ENCODE results near the gene NOXO1. TPM values are rescaled to one million over a fixed set of nuclear protein-coding genes. Genes with fewer than 3 reads are reported as not detected.

Gene NOXO1
- total RNA-seq (1 to 10 TPM in 1 of 2 donors, under 1 TPM in 1; 0.28 to 4.5 TPM), polyA plus RNA-seq (1 to 10 TPM; 2.0 to 7.3 TPM)
- long read RNA-seq, donor 1, partial matches to known transcripts: 31 of 31 reads
- long read RNA-seq, donor 1, other reads (novel, unspliced or antisense): 0 of 31 reads
- long read RNA-seq, donor 2: 0 reads
- long read RNA-seq, donor 3: 0 reads
- long read RNA-seq, donor 4: 0 reads
- long read RNA-seq, donor 5: 0 reads

GRCh38 chr16:1981398-1981836 is at the start of gene NOXO1:
TSS of gene NOXO1 (minus strand) at chr16:1981469. CDS start at chr16:1981179, 290 bp downstream.
- DNase-seq (no peak), ATAC-seq (ENCODE audit: insufficient read depth, low FRiP score) (no peak)
- no peak within 1 kb of the TSS for H3K9ac ChIP-seq (ENCODE audit: insufficient read depth in 1 of 2, low read length in 2 of 2)
- peaks cover 0 to 30% (median 16%) of the 10 kb centered on the region in 4 donors for H3K36me3 ChIP-seq (ENCODE audit: control insufficient read depth in 4 of 4, insufficient read depth in 4 of 4, low read length in 4 of 4)
- H3K4me1 ChIP-seq (ENCODE audit: control insufficient read depth in 5 of 5, insufficient read depth in 5 of 5, low read length in 5 of 5): peaks cover 0 to 17% (median 7%) of the 10 kb centered on the region in 5 donors
- WGBS, 2 donors: 28 to 34% methylated on average over 6 of the region's 6 CpGs
- H3K9me3 ChIP-seq (ENCODE audit: control insufficient read depth in 4 of 4, insufficient read depth in 3 of 4, low read length in 3 of 4): peaks cover 0 to 17% (median 0%) of the 10 kb centered on the region in 4 donors
- H3K4me3 ChIP-seq: no peak within 1 kb of the TSS
- TF ChIP-seq CTCF (IDR thresholded peaks at IDR 0.05; ENCODE audit: control extremely low read depth, extremely low read depth): no peak
- H3K27ac ChIP-seq (ENCODE audit: low read depth in 1 of 2, low read length in 1 of 2): no peak within 1 kb of the TSS
- H3K27me3 ChIP-seq (ENCODE audit: control insufficient read depth in 3 of 3, insufficient read depth in 3 of 3, low read length in 2 of 3): peaks cover 0 to 46% (median 33%) of the 10 kb centered on the region in 3 donors

GRCh38 chr16:2030036-2030435 is 48.8 kb upstream of the NOXO1 start:
- H3K27me3 ChIP-seq (ENCODE audit: control insufficient read depth in 3 of 3, insufficient read depth in 3 of 3, low read length in 2 of 3): no peaks in the 10 kb centered on the region
- H3K36me3 ChIP-seq (ENCODE audit: control insufficient read depth in 4 of 4, insufficient read depth in 4 of 4, low read length in 4 of 4): peaks cover 0 to 15% (median 0%) of the 10 kb centered on the region in 4 donors
- H3K4me3 ChIP-seq: peak overlapping the region; percentile 54
- H3K27ac ChIP-seq (ENCODE audit: low read depth in 1 of 2, low read length in 1 of 2): peak overlapping the region; percentile 4 to 67
- peaks cover 0 to 49% (median 27%) of the 10 kb centered on the region in 5 donors for H3K4me1 ChIP-seq (ENCODE audit: control insufficient read depth in 5 of 5, insufficient read depth in 5 of 5, low read length in 5 of 5)
- DNase-seq (no peak), ATAC-seq (ENCODE audit: insufficient read depth, low FRiP score) (no peak)
- no peak for TF ChIP-seq CTCF (IDR thresholded peaks at IDR 0.05; ENCODE audit: control extremely low read depth, extremely low read depth)
- no peaks in the 10 kb centered on the region for H3K9me3 ChIP-seq (ENCODE audit: control insufficient read depth in 4 of 4, insufficient read depth in 3 of 4, low read length in 3 of 4)
- H3K9ac ChIP-seq (ENCODE audit: insufficient read depth in 1 of 2, low read length in 2 of 2): no peak overlapping the region
- 76 to 82% methylated on average over 11 of the region's 11 CpGs for WGBS, 2 donors

GRCh38 chr16:2029350-2029749 is 48.1 kb upstream of the NOXO1 start:
- ATAC-seq (ENCODE audit: insufficient read depth, low FRiP score) (no peak), DNase-seq (no peak)
- H3K9me3 ChIP-seq (ENCODE audit: control insufficient read depth in 4 of 4, insufficient read depth in 3 of 4, low read length in 3 of 4): no peaks in the 10 kb centered on the region
- H3K36me3 ChIP-seq (ENCODE audit: control insufficient read depth in 4 of 4, insufficient read depth in 4 of 4, low read length in 4 of 4): peaks cover 0 to 15% (median 0%) of the 10 kb centered on the region in 4 donors
- WGBS, 2 donors: 63 to 77% methylated on average over 17 to 22 of the region's 22 CpGs
- TF ChIP-seq CTCF (IDR thresholded peaks at IDR 0.05; ENCODE audit: control extremely low read depth, extremely low read depth): no peak
- H3K27ac ChIP-seq (ENCODE audit: low read depth in 1 of 2, low read length in 1 of 2): peak overlapping the region; percentile 4 to 67
- H3K27me3 ChIP-seq (ENCODE audit: control insufficient read depth in 3 of 3, insufficient read depth in 3 of 3, low read length in 2 of 3): no peaks in the 10 kb centered on the region
- no peak overlapping the region for H3K9ac ChIP-seq (ENCODE audit: insufficient read depth in 1 of 2, low read length in 2 of 2)
- peak overlapping the region; percentile 54 for H3K4me3 ChIP-seq
- H3K4me1 ChIP-seq (ENCODE audit: control insufficient read depth in 5 of 5, insufficient read depth in 5 of 5, low read length in 5 of 5): peaks cover 0 to 44% (median 24%) of the 10 kb centered on the region in 5 donors

All from lung (tissue), 16 donors.